ENCODE measurements around the gene C1orf74. TPM values are rescaled to one million over a fixed set of nuclear protein-coding genes. Genes with fewer than 3 reads are reported as not detected.
A peak's percentile ranks its signal among the peaks of the same experiment; 100 is the strongest.

The C1orf74 gene
- total RNA-seq, 1 donor from 2014 or later = 3.7 TPM

DNA sequence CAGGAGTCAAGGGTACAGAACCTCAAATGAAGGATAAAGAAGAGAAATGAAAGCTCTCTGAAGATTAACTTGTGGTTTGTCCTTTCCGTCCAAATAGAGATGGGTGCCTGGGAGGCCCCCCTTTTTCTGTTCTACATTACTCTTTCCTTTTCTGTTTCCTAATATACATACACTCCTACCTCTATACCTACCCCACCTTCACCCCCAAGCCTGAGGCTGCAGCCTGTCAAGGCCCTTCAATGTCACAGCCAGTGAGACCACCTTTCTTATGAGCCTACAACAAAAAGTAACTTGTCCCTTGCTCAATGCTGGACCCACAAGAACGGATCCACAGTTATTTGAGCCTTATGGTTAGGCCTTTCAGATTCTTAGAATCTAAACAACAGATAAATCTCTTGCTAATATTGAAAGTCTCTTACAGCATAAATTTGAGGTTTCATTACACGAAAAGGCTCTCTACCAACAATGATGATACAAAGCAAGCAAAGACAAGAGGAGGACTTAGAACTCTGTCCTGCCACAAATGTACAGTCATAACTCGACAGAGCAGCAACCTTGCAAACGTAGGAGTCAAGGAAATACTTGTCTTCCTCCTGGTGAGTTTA, 32.6 kb downstream of the C1orf74 start:
- Mint-ChIP-seq H3K27me3 (no peaks in the 10 kb centered on the region), H3K4me3 (peak overlapping the region; percentile 61), H3K36me3 (ENCODE audit: low read depth) (peaks cover 4% of the 10 kb centered on the region), H3K4me1 (peaks cover 69% of the 10 kb centered on the region), H3K9me3 (no peaks in the 10 kb centered on the region), H3K27ac (peak overlapping the region; percentile 86)
- ATAC-seq (ENCODE audit: low read depth) = no peak
- CTCF ChIA-PET = interaction anchor here (0.7 to 11.3 kb wide), 4 partner anchors 16 to 71 kb away, joined by 3 to 88 read pairs (median 4); partner anchors contain the start of gene C1orf74
- POLR2A ChIA-PET = interaction anchor here (1.1 to 3.6 kb wide), 4 partner anchors 15 to 32 kb away, joined by 5 to 21 read pairs (median 8); partner anchors contain the start of gene C1orf74
- TF ChIP-seq, protein P1, sequence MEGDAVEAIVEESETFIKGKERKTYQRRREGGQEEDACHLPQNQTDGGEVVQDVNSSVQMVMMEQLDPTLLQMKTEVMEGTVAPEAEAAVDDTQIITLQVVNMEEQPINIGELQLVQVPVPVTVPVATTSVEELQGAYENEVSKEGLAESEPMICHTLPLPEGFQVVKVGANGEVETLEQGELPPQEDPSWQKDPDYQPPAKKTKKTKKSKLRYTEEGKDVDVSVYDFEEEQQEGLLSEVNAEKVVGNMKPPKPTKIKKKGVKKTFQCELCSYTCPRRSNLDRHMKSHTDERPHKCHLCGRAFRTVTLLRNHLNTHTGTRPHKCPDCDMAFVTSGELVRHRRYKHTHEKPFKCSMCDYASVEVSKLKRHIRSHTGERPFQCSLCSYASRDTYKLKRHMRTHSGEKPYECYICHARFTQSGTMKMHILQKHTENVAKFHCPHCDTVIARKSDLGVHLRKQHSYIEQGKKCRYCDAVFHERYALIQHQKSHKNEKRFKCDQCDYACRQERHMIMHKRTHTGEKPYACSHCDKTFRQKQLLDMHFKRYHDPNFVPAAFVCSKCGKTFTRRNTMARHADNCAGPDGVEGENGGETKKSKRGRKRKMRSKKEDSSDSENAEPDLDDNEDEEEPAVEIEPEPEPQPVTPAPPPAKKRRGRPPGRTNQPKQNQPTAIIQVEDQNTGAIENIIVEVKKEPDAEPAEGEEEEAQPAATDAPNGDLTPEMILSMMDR (IDR thresholded peaks at IDR 0.05) = no peak
- no peak for DNase-seq
- intact Hi-C loops (cut with micrococcal nuclease) = no loop called here

DNA sequence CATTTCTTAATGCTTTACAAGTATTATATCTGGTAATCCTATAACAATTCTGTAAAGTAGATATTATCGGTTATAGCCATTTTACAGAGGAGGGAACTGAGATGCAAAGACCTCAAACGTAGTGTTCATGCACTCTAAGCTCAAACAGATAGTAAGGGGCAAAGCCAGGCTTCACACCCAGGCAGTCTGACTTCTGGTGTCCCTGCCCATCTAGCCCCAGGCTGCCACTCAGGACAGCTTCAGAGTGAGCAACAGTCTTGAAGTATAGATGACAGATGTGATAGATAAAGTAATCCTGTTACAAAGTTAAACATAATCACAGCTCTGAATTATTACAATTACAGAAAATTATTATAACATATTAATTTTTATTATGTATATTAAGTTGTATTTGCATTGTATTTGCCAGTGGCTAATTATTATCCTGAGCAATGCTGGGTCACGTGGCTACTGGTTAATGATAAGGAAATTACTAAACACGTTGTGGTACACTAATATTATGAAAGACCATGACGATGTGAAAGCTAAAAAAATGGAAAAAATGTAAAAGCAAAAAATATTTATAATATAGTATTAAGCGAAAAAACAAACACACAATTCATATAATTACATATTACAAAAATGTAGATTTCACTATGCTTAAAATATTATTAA, 34.6 kb downstream of the C1orf74 start:
- H3K4me1 Mint-ChIP-seq = peaks cover 52% of the 10 kb centered on the region
- no peaks in the 10 kb centered on the region for H3K27me3 Mint-ChIP-seq
- intact Hi-C loops (cut with micrococcal nuclease) = loop anchor here (5.0 kb wide), 3 partner anchors 33 to 547 kb away; partner anchors contain the start of gene C1orf74
- DNase-seq (no peak), ATAC-seq (ENCODE audit: low read depth) (no peak)
- H3K36me3 Mint-ChIP-seq (ENCODE audit: low read depth) = no peaks in the 10 kb centered on the region
- no peak overlapping the region for H3K27ac Mint-ChIP-seq
- no peak overlapping the region for H3K4me3 Mint-ChIP-seq
- ChIA-PET CTCF (interaction anchor here (1.4 to 11.3 kb wide), 4 partner anchors 18 to 74 kb away, joined by 4 to 88 read pairs (median 16); no protein-coding TSS in a partner anchor), POLR2A (interaction anchor here (0.8 to 2.6 kb wide), 4 partner anchors 9 to 35 kb away, joined by 3 to 16 read pairs (median 6); partner anchors contain the start of gene C1orf74)
- H3K9me3 Mint-ChIP-seq = no peaks in the 10 kb centered on the region
- TF ChIP-seq, protein P1 (IDR thresholded peaks at IDR 0.05) = no peak

DNA sequence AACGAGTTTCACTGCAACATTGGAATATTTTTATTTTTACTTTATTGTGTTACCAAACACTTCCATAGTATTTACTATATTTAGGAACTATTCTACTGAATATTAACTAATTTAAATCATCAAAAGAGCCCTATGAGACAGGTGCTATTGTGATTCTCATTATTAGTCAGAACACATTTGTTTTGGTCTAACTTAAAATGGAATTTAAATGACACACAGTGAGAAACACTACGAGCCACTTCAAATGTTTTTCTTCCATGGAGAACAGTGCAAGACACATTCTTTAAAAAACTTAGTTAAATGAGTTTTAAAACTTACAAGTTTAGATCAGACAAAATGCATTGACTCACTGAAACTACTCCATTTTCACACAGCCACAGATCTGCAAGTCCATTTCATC, 35.2 kb downstream of the C1orf74 start:
- DNase-seq (no peak), ATAC-seq (ENCODE audit: low read depth) (no peak)
- intact Hi-C loops (cut with micrococcal nuclease) = loop anchor here (5.0 kb wide), 3 partner anchors 33 to 547 kb away; partner anchors contain the start of gene C1orf74
- H3K4me1 Mint-ChIP-seq = peaks cover 50% of the 10 kb centered on the region
- no peak overlapping the region for H3K27ac Mint-ChIP-seq
- no peak overlapping the region for H3K4me3 Mint-ChIP-seq
- H3K9me3 Mint-ChIP-seq = no peaks in the 10 kb centered on the region
- ChIA-PET POLR2A (interaction anchor here (0.9 to 2.6 kb wide), 4 partner anchors 7 to 35 kb away, joined by 3 to 16 read pairs (median 11); partner anchors contain the start of genes C1orf74 and TRAF3IP3), CTCF (interaction anchor here (0.6 to 11.3 kb wide), 5 partner anchors 19 to 182 kb away, joined by 3 to 88 read pairs (median 15); no protein-coding TSS in a partner anchor)
- H3K36me3 Mint-ChIP-seq (ENCODE audit: low read depth) = no peaks in the 10 kb centered on the region
- TF ChIP-seq, protein P1 (IDR thresholded peaks at IDR 0.05) = no peak
- no peaks in the 10 kb centered on the region for H3K27me3 Mint-ChIP-seq

- CTCF ChIA-PET = interaction anchor here (0.6 to 11.3 kb wide), 8 partner anchors 8 to 182 kb away, joined by 3 to 88 read pairs (median 8); partner anchors contain the start of gene TRAF3IP3
- ATAC-seq (ENCODE audit: low read depth) (no peak), DNase-seq (no peak)
- Mint-ChIP-seq H3K27ac (peak overlapping the region; percentile 87), H3K27me3 (no peaks in the 10 kb centered on the region), H3K9me3 (no peaks in the 10 kb centered on the region), H3K36me3 (ENCODE audit: low read depth) (no peaks in the 10 kb centered on the region), H3K4me1 (peaks cover 46% of the 10 kb centered on the region), H3K4me3 (no peak overlapping the region)
- POLR2A ChIA-PET = interaction anchor here (0.5 to 2.6 kb wide), 8 partner anchors 8 to 79 kb away, joined by 3 to 16 read pairs (median 4); partner anchors contain the start of genes C1orf74, IRF6, TRAF3IP3 and UTP25
- TF ChIP-seq, protein P1 (IDR thresholded peaks at IDR 0.05) = no peak
- intact Hi-C loops (cut with micrococcal nuclease) = loop anchor here (1.0 to 5.0 kb wide), 4 partner anchors 34 to 546 kb away; partner anchors contain the start of genes C1orf74 and UTP25
These were observed 35.7 kb downstream of the C1orf74 start for GRCh38 chr1:209748620-209749019.

Measured in activated B cell treated with CpG ODN at 0.5 μM for 24 hours (primary cell).